ENCODE measurements around the gene FAM169A.
"Not testable (repeated sequence)": the region's sequence is repeated elsewhere in the genome, so short reads cannot be mapped to it uniquely, and the experiment has no call there.

The FAM169A gene

GRCh38 chr5:74798977-74799911 lies 66.9 kb downstream of the FAM169A start:
- peak; percentile 6 for DNase-seq

GRCh38 chr5:74791669-74792068 lies 74.5 kb downstream of the FAM169A start:
- not testable (repeated sequence) for DNase-seq

- DNase-seq, result no peak
Observed at GRCh38 chr5:74787424-74787823, 78.8 kb downstream of the FAM169A start.

GRCh38 chr5:74786851-74787250 lies 79.3 kb downstream of the FAM169A start:
- no peak for DNase-seq

- DNase-seq, result no peak
Observed at GRCh38 chr5:74778609-74779008, 87.6 kb downstream of the FAM169A start.

- no peak for DNase-seq
Observed at GRCh38 chr5:74772359-74772758, 93.8 kb downstream of the FAM169A start.

- peak; percentile 13 for DNase-seq
Observed at GRCh38 chr5:74767579-74767913, 98.6 kb downstream of the FAM169A start.

GRCh38 chr5:74766849-74767578 lies 99.2 kb downstream of the FAM169A start, which contains the start of the genes GFM2 and NSA2:
GFM2 (minus strand) TSS chr5:74767117; CDS start chr5:74763742, 3,375 bp downstream.
NSA2 (plus strand) TSS chr5:74767249; CDS start chr5:74767361, 112 bp downstream.
- DNase-seq, result peak; percentile 92

- DNase-seq, result peak; percentile 17
Observed at GRCh38 chr5:74766418-74766848, 99.8 kb downstream of the FAM169A start.

GRCh38 chr5:74765929-74766328 lies 100.3 kb downstream of the FAM169A start:
- no peak for DNase-seq

GRCh38 chr5:74765201-74765600 lies 101.0 kb downstream of the FAM169A start:
- DNase-seq, result no peak

GRCh38 chr5:74763504-74763903 lies 102.7 kb downstream of the FAM169A start:
- no peak for DNase-seq

GRCh38 chr5:74762599-74762998 lies 103.6 kb downstream of the FAM169A start:
- peak; percentile 64 for DNase-seq

- no peak for DNase-seq
Observed at GRCh38 chr5:74761241-74761640, 104.9 kb downstream of the FAM169A start.

- not testable (repeated sequence) for DNase-seq
Observed at GRCh38 chr5:74748742-74749141, 117.4 kb downstream of the FAM169A start.

- no peak for DNase-seq
Observed at GRCh38 chr5:74738406-74738805, 127.8 kb downstream of the FAM169A start.

GRCh38 chr5:74736759-74737158 lies 129.4 kb downstream of the FAM169A start:
- no peak for DNase-seq

Measured in fibroblast of upper back skin (primary cell).